H9 (cell line): ENCODE results near the gene FNIP1. TPM values are rescaled to one million over a fixed set of nuclear protein-coding genes. Genes with fewer than 3 reads are reported as not detected.

Experiments
- DNase-seq: peaks from one replicate; pipeline ENCODE4 v3.0.0-alpha.2; 2017
- H2AFZ ChIP-seq: one replicate; pipeline ENCODE4 v1.6.1; 2013; ENCODE audit warnings: mild to moderate bottlenecking, low read length, control low read depth, moderate library complexity
- H2AK5ac ChIP-seq: 2 replicates; pipeline ENCODE4 v1.6.1; 2013; ENCODE audit warnings: low read length, control low read depth, mixed read lengths; ENCODE audit not compliant: insufficient read length
- H2BK120ac ChIP-seq: one replicate; pipeline ENCODE4 v1.6.1; 2013; ENCODE audit warnings: low read depth, mild to moderate bottlenecking, low read length, control low read depth, inconsistent platforms; ENCODE audit not compliant: poor library complexity, severe bottlenecking
- H2BK12ac ChIP-seq: 2 replicates; pipeline ENCODE4 v1.6.1; 2013; ENCODE audit warnings: low read length, control low read depth, mixed read lengths, low read depth; ENCODE audit not compliant: insufficient read length
- H2BK15ac ChIP-seq: 2 replicates; pipeline ENCODE4 v1.6.1; 2013; ENCODE audit warnings: low read depth, low read length, control low read depth
- H2BK20ac ChIP-seq: one replicate; pipeline ENCODE4 v1.6.1; 2013; ENCODE audit warnings: low read depth, mild to moderate bottlenecking, low read length, control low read depth, inconsistent platforms; ENCODE audit not compliant: poor library complexity, severe bottlenecking
- H2BK5ac ChIP-seq: 2 replicates; pipeline ENCODE4 v1.6.1; 2013; ENCODE audit warnings: low read length, control low read depth, mixed read lengths; ENCODE audit not compliant: insufficient read length
- H3K14ac ChIP-seq: 2 replicates; pipeline ENCODE4 v1.6.1; 2013; ENCODE audit warnings: low read length, control low read depth; ENCODE audit not compliant: insufficient read depth
- H3K18ac ChIP-seq: 2 replicates; pipeline ENCODE4 v1.6.1; 2013; ENCODE audit warnings: low read depth, mild to moderate bottlenecking, mixed read lengths, low read length, control low read depth; ENCODE audit not compliant: insufficient read length
- H3K23ac ChIP-seq: 2 replicates; pipeline ENCODE4 v1.6.1; 2013; ENCODE audit warnings: low read length, control low read depth, mixed read lengths, low read depth; ENCODE audit not compliant: insufficient read length
- H3K23me2 ChIP-seq: 2 replicates; pipeline ENCODE4 v1.6.1; 2013; ENCODE audit warnings: low read depth, mild to moderate bottlenecking, mixed read lengths, low read length, control low read depth; ENCODE audit not compliant: insufficient read length, poor library complexity, severe bottlenecking
- H3K27ac ChIP-seq: 2 replicates; pipeline ENCODE4 v1.5.1; 2013; ENCODE audit warnings: low read length, control low read depth, mixed read lengths, low read depth; ENCODE audit not compliant: insufficient read length
- H3K27me3 ChIP-seq: 2 replicates; pipeline ENCODE4 v1.6.1; 2013; ENCODE audit warnings: low read length, control low read depth, inconsistent platforms; ENCODE audit not compliant: insufficient read depth
- H3K4ac ChIP-seq: 2 replicates; pipeline ENCODE4 v1.6.1; 2013; ENCODE audit warnings: low read depth, mild to moderate bottlenecking, control low read depth, inconsistent platforms, low read length, moderate library complexity
- H3K4me1 ChIP-seq: 2 replicates; pipeline ENCODE4 v1.6.1; 2013; ENCODE audit warnings: low read length, control low read depth, inconsistent platforms; ENCODE audit not compliant: insufficient read depth
- H3K4me2 ChIP-seq: 2 replicates; pipeline ENCODE4 v1.6.1; 2013; ENCODE audit warnings: low read length, control low read depth, mixed read lengths; ENCODE audit not compliant: insufficient read length, insufficient read depth
- H3K56ac ChIP-seq: 2 replicates; pipeline ENCODE4 v1.6.1; 2013; ENCODE audit warnings: low read depth, mild to moderate bottlenecking, mixed read lengths, low read length, control low read depth; ENCODE audit not compliant: insufficient read length
- H3K79me1 ChIP-seq: 2 replicates; pipeline ENCODE4 v1.6.1; 2013; ENCODE audit warnings: low read depth, mild to moderate bottlenecking, moderate library complexity, low read length, control low read depth, inconsistent platforms; ENCODE audit not compliant: insufficient read depth, poor library complexity, severe bottlenecking
- H3K79me2 ChIP-seq: 2 replicates; pipeline ENCODE4 v1.6.1; 2013; ENCODE audit warnings: low read length, control low read depth, inconsistent platforms; ENCODE audit not compliant: insufficient read depth
- H3K9ac ChIP-seq: 2 replicates; pipeline ENCODE4 v1.6.1; 2013; ENCODE audit warnings: low read length, control low read depth, mixed read lengths; ENCODE audit not compliant: insufficient read length; ENCODE audit errors: extremely low read depth
- H3K9me3 ChIP-seq: one replicate; pipeline ENCODE4 v1.6.1; 2013; ENCODE audit warnings: low read depth, low read length, inconsistent platforms; ENCODE audit not compliant: control insufficient read depth
- H3T11ph ChIP-seq: one replicate; pipeline ENCODE4 v1.6.1; 2013; ENCODE audit warnings: mild to moderate bottlenecking, low read length, control low read depth, inconsistent platforms
- H4K20me1 ChIP-seq: one replicate; pipeline ENCODE4 v1.6.1; 2013; ENCODE audit not compliant: control insufficient read depth, insufficient read length, insufficient read depth
- H4K5ac ChIP-seq: 2 replicates; pipeline ENCODE4 v1.6.1; 2013; ENCODE audit warnings: low read depth, mild to moderate bottlenecking, mixed read lengths, low read length, control low read depth; ENCODE audit not compliant: insufficient read length
- H4K8ac ChIP-seq: replicated peaks from 2 replicates; pipeline ENCODE4 v1.6.1; 2013; ENCODE audit warnings: low read length, control low read depth, mixed read lengths, low read depth; ENCODE audit not compliant: insufficient read length
- H4K91ac ChIP-seq: 2 replicates; pipeline ENCODE4 v1.6.1; 2013; ENCODE audit warnings: low read depth, mild to moderate bottlenecking, moderate library complexity, mixed read lengths, low read length, control low read depth; ENCODE audit not compliant: insufficient read length
- H3K27ac Mint-ChIP-seq, 3 experiments: 2 replicates in 2 of 3; 3 replicates in 1 of 3; pipeline ENCODE4 v1.8.0; 2020 to 2021; ENCODE audit warnings: mixed read lengths in 3 of 3, mild to moderate bottlenecking in 1 of 3, moderate library complexity in 1 of 3
- H3K27me3 Mint-ChIP-seq: 2 replicates; pipeline ENCODE4 v1.8.0; 2021; ENCODE audit warnings: low read depth, mild to moderate bottlenecking, moderate library complexity, mixed read lengths
- H3K36me3 Mint-ChIP-seq, 3 experiments: 2 replicates in 2 of 3; 3 replicates in 1 of 3; pipeline ENCODE4 v1.8.0; 2020 to 2021; ENCODE audit warnings: low read depth in 3 of 3, mixed read lengths in 3 of 3; ENCODE audit not compliant: insufficient read depth in 1 of 3
- H3K4me1 Mint-ChIP-seq, 2 experiments: 2 replicates each; pipeline ENCODE4 v1.8.0; 2020; ENCODE audit warnings: mixed read lengths in 2 of 2
- H3K4me3 Mint-ChIP-seq, 2 experiments: 2 replicates in 1 of 2; 3 replicates in 1 of 2; pipeline ENCODE4 v1.8.0; 2020 to 2021; ENCODE audit warnings: mild to moderate bottlenecking in 2 of 2, mixed read lengths in 2 of 2, moderate library complexity in 1 of 2
- H3K9me3 Mint-ChIP-seq, 2 experiments: 2 replicates in 1 of 2; 3 replicates in 1 of 2; pipeline ENCODE4 v1.8.0; 2020; ENCODE audit warnings: mild to moderate bottlenecking in 2 of 2, mixed read lengths in 2 of 2, moderate library complexity in 1 of 2
- CTCF ChIP-seq: fragments of 200-600 bp; sonication (generic); conservative IDR thresholded peaks from 3 replicates; pipeline ENCODE4 v1.8.0; 2021; ENCODE audit warnings: antibody characterized with exemption, mild to moderate bottlenecking
- total RNA-seq: library from RNA; stranded (reverse); gene quantifications from 2 replicates; pipeline ENCODE4 v1.2.1, GENCODE V29; 2021

FNIP1 gene
- total RNA-seq, 1 experiment from 2014 or later: 13.4 TPM

- no peaks in the 10 kb centered on the region for H3K36me3 Mint-ChIP-seq
- no peak overlapping the region for H4K91ac ChIP-seq
- no peak for TF ChIP-seq CTCF
- no peak overlapping the region for H2BK120ac ChIP-seq
- no peaks in the 10 kb centered on the region for H3K4me1 ChIP-seq
- no peaks in the 10 kb centered on the region for H3K9me3 ChIP-seq
- H3K4me1 Mint-ChIP-seq: peaks cover 10 to 14% of the 10 kb centered on the region in 2 experiments
- H4K8ac ChIP-seq: no peak overlapping the region
- no peaks in the 10 kb centered on the region for H3K9me3 Mint-ChIP-seq
- H3K27ac ChIP-seq: no peak overlapping the region
- no peak overlapping the region for H3K9ac ChIP-seq
- no peaks in the 10 kb centered on the region for H3K27me3 Mint-ChIP-seq
- no peak overlapping the region for H2AK5ac ChIP-seq
- H3K23ac ChIP-seq: no peak overlapping the region
- H2BK5ac ChIP-seq: no peak overlapping the region
- H3K79me2 ChIP-seq: peaks cover 1% of the 10 kb centered on the region; the same call in 1 of the 2 replicates
- H2BK12ac ChIP-seq: no peak overlapping the region
- H3K56ac ChIP-seq: no peak overlapping the region
- H3K79me1 ChIP-seq: no peaks in the 10 kb centered on the region
- no peak overlapping the region for H3K27ac Mint-ChIP-seq
- no peaks in the 10 kb centered on the region for H3K27me3 ChIP-seq
- no peak overlapping the region for H2BK20ac ChIP-seq
- DNase-seq: no peak
- no peak overlapping the region for H3K4ac ChIP-seq
- peaks cover under 1% of the 10 kb centered on the region for H3K23me2 ChIP-seq
- no peaks in the 10 kb centered on the region for H4K20me1 ChIP-seq
- no peak overlapping the region for H3K18ac ChIP-seq
- no peak overlapping the region for H3T11ph ChIP-seq
- H2BK15ac ChIP-seq: no peak overlapping the region
- H2AFZ ChIP-seq: no peak overlapping the region
- no peak overlapping the region for H3K14ac ChIP-seq
- H4K5ac ChIP-seq: no peak overlapping the region
- no peak overlapping the region for H3K4me2 ChIP-seq
- no peak overlapping the region for H3K4me3 Mint-ChIP-seq
These were observed 157.7 kb downstream of the FNIP1 start for GRCh38 chr5:131639148-131639547.
